ENCODE measurements around the gene RTN4IP1.

GRCh38 chr6:106574741-106575458 lies 54.4 kb downstream of the RTN4IP1 start:
- TF ChIP-seq, protein P1, sequence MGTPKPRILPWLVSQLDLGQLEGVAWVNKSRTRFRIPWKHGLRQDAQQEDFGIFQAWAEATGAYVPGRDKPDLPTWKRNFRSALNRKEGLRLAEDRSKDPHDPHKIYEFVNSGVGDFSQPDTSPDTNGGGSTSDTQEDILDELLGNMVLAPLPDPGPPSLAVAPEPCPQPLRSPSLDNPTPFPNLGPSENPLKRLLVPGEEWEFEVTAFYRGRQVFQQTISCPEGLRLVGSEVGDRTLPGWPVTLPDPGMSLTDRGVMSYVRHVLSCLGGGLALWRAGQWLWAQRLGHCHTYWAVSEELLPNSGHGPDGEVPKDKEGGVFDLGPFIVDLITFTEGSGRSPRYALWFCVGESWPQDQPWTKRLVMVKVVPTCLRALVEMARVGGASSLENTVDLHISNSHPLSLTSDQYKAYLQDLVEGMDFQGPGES (IDR thresholded peaks at IDR 0.05; ENCODE audit: low read depth, low read length) = no peak
- TF ChIP-seq CTCF (IDR thresholded peaks at IDR 0.05) = no peak
- no peak for TF ChIP-seq YY1 (IDR thresholded peaks at IDR 0.05; ENCODE audit: low read depth)
- TF ChIP-seq, protein P2, sequence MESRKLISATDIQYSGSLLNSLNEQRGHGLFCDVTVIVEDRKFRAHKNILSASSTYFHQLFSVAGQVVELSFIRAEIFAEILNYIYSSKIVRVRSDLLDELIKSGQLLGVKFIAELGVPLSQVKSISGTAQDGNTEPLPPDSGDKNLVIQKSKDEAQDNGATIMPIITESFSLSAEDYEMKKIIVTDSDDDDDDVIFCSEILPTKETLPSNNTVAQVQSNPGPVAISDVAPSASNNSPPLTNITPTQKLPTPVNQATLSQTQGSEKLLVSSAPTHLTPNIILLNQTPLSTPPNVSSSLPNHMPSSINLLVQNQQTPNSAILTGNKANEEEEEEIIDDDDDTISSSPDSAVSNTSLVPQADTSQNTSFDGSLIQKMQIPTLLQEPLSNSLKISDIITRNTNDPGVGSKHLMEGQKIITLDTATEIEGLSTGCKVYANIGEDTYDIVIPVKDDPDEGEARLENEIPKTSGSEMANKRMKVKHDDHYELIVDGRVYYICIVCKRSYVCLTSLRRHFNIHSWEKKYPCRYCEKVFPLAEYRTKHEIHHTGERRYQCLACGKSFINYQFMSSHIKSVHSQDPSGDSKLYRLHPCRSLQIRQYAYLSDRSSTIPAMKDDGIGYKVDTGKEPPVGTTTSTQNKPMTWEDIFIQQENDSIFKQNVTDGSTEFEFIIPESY (IDR thresholded peaks at IDR 0.05; ENCODE audit: borderline replicate concordance, low read depth) = no peak

Measured in SK-N-SH (cell line).